ENCODE results near the gene POLR1D.
A peak's percentile ranks its signal among the peaks of the same experiment; 100 is the strongest.

The POLR1D gene

GRCh38 chr13:27588405-27588804 lies 33.3 kb upstream of the POLR1D start:
- H3K4me2 ChIP-seq (ENCODE audit: insufficient read depth, low read length) = no peak overlapping the region
- no peak overlapping the region for H2AFZ ChIP-seq (ENCODE audit: low read depth, low read length)
- no peak for TF ChIP-seq EZH2 (IDR thresholded peaks at IDR 0.05; ENCODE audit: borderline replicate concordance, low read depth, low read length, severe bottlenecking)
- no peak for TF ChIP-seq CTCF (IDR thresholded peaks at IDR 0.05; ENCODE audit: borderline replicate concordance, extremely low read depth, low read length, poor library complexity, severe bottlenecking)
- H3K79me2 ChIP-seq (ENCODE audit: insufficient read depth, low read length) = peaks cover 55% of the 10 kb centered on the region
- H4K20me1 ChIP-seq (ENCODE audit: insufficient read depth, low read length) = peaks cover 4% of the 10 kb centered on the region; the same call in 1 of the 2 replicates
- H3K4me3 ChIP-seq (ENCODE audit: low read depth in 1 of 2, low read length in 2 of 2) = no peak overlapping the region
- no peak overlapping the region for H3K9ac ChIP-seq (ENCODE audit: low read depth, low read length)
- no peaks in the 10 kb centered on the region for H3K36me3 ChIP-seq (ENCODE audit: insufficient read depth, low read length)
- DNase-seq (no peak), ATAC-seq (ENCODE audit: insufficient read depth, low read depth) (no peak)
- H3K27me3 ChIP-seq (ENCODE audit: insufficient read depth, low read length, poor library complexity) = no peaks in the 10 kb centered on the region
- H3K27ac ChIP-seq (ENCODE audit: low read length) = no peak overlapping the region
- H3K9me3 ChIP-seq (ENCODE audit: insufficient read depth, low read length, severe bottlenecking) = no peaks in the 10 kb centered on the region
- H3K4me1 ChIP-seq (ENCODE audit: insufficient read depth, low read length) = peaks cover 23% of the 10 kb centered on the region

DNA sequence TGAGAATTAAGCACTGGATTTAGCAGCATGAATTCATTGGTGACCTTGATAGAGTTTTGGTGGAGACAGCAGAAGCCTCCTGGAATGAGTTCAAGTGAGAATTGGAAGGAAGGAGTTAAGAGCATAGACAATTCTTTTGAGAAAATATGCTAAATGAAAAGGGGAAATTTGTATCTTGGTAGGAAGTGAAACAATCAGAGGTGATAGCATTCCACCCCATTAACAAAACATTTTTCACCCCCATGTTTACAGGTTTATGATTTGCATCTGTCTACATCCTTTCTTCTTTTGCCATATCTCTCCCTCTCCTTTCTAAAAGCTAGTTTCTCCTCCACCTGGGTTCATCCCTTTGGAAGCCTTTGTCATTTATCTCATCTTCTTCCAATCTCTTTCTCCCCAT lies 28.8 kb upstream of the POLR1D start:
- Histone ChIP-seq H4K20me1 (ENCODE audit: insufficient read depth, low read length) (peaks cover 16% of the 10 kb centered on the region), H3K4me2 (ENCODE audit: insufficient read depth, low read length) (no peak overlapping the region), H3K79me2 (ENCODE audit: insufficient read depth, low read length) (peaks cover 64% of the 10 kb centered on the region)

GRCh38 chr13:27593267-27593666 lies 28.4 kb upstream of the POLR1D start:
- H4K20me1 ChIP-seq (ENCODE audit: insufficient read depth, low read length) = peaks cover 16% of the 10 kb centered on the region
- peaks cover 64% of the 10 kb centered on the region for H3K79me2 ChIP-seq (ENCODE audit: insufficient read depth, low read length)
- DNase-seq = no peak
- no peak overlapping the region for H2AFZ ChIP-seq (ENCODE audit: low read depth, low read length)
- TF ChIP-seq EZH2 (IDR thresholded peaks at IDR 0.05; ENCODE audit: borderline replicate concordance, low read depth, low read length, severe bottlenecking) = no peak
- TF ChIP-seq CTCF (IDR thresholded peaks at IDR 0.05; ENCODE audit: borderline replicate concordance, extremely low read depth, low read length, poor library complexity, severe bottlenecking) = no peak
- peak; percentile 47; the same call in 1 of the 3 replicates for ATAC-seq (ENCODE audit: insufficient read depth, low read depth)
- no peak overlapping the region for H3K4me2 ChIP-seq (ENCODE audit: insufficient read depth, low read length)
- no peak overlapping the region for H3K27ac ChIP-seq (ENCODE audit: low read length)
- H3K27me3 ChIP-seq (ENCODE audit: insufficient read depth, low read length, poor library complexity) = no peaks in the 10 kb centered on the region
- no peaks in the 10 kb centered on the region for H3K36me3 ChIP-seq (ENCODE audit: insufficient read depth, low read length)
- no peaks in the 10 kb centered on the region for H3K9me3 ChIP-seq (ENCODE audit: insufficient read depth, low read length, severe bottlenecking)
- H3K4me3 ChIP-seq (ENCODE audit: low read depth in 1 of 2, low read length in 2 of 2) = no peak overlapping the region
- peaks cover 17% of the 10 kb centered on the region for H3K4me1 ChIP-seq (ENCODE audit: insufficient read depth, low read length)
- no peak overlapping the region for H3K9ac ChIP-seq (ENCODE audit: low read depth, low read length)

More for the DNA sequence above, 28.8 kb upstream of the POLR1D start:
- Histone ChIP-seq H3K9me3 (ENCODE audit: insufficient read depth, low read length, severe bottlenecking) (no peaks in the 10 kb centered on the region), H3K4me1 (ENCODE audit: insufficient read depth, low read length) (peaks cover 17% of the 10 kb centered on the region), H3K9ac (ENCODE audit: low read depth, low read length) (no peak overlapping the region), H3K4me3 (ENCODE audit: low read depth in 1 of 2, low read length in 2 of 2) (no peak overlapping the region), H3K27ac (ENCODE audit: low read length) (no peak overlapping the region), H2AFZ (ENCODE audit: low read depth, low read length) (no peak overlapping the region), H3K27me3 (ENCODE audit: insufficient read depth, low read length, poor library complexity) (no peaks in the 10 kb centered on the region), H3K36me3 (ENCODE audit: insufficient read depth, low read length) (no peaks in the 10 kb centered on the region)
- DNase-seq (no peak), ATAC-seq (ENCODE audit: insufficient read depth, low read depth) (no peak)
- TF ChIP-seq CTCF (IDR thresholded peaks at IDR 0.05; ENCODE audit: borderline replicate concordance, extremely low read depth, low read length, poor library complexity, severe bottlenecking) = no peak
- no peak for TF ChIP-seq EZH2 (IDR thresholded peaks at IDR 0.05; ENCODE audit: borderline replicate concordance, low read depth, low read length, severe bottlenecking)
